Trophoblast cell (in vitro differentiated cells and primary cell): Measurements from ENCODE around the gene LCP2.

ENCODE experiments used
- DNase-seq, 2 donors: peaks; one replicate each; pipeline ENCODE4 v3.0.0-alpha.2; 2016
- H2AFZ ChIP-seq: 2 replicates; pipeline ENCODE4 v1.6.1; 2013; ENCODE audit warnings: low read length, moderate library complexity, mild to moderate bottlenecking; ENCODE audit not compliant: insufficient read depth, poor library complexity
- H2AK5ac ChIP-seq: 2 replicates; pipeline ENCODE4 v1.6.1; 2013; ENCODE audit warnings: mild to moderate bottlenecking, low read length
- H2BK120ac ChIP-seq: 2 replicates; pipeline ENCODE4 v1.6.1; 2013; ENCODE audit warnings: low read length, mild to moderate bottlenecking, moderate library complexity; ENCODE audit not compliant: insufficient read depth, poor library complexity
- H2BK12ac ChIP-seq: 2 replicates; pipeline ENCODE4 v1.6.1; 2013; ENCODE audit warnings: mild to moderate bottlenecking, low read length, moderate library complexity
- H2BK5ac ChIP-seq: 2 replicates; pipeline ENCODE4 v1.6.1; 2013; ENCODE audit warnings: low read length, low read depth, moderate library complexity, mild to moderate bottlenecking; ENCODE audit not compliant: poor library complexity
- H3K14ac ChIP-seq: 2 replicates; pipeline ENCODE4 v1.6.1; 2013; ENCODE audit warnings: mild to moderate bottlenecking, low read length
- H3K18ac ChIP-seq: 2 replicates; pipeline ENCODE4 v1.6.1; 2013; ENCODE audit warnings: mild to moderate bottlenecking, low read length
- H3K23ac ChIP-seq: 2 replicates; pipeline ENCODE4 v1.6.1; 2013; ENCODE audit warnings: low read length
- H3K27ac ChIP-seq: 2 replicates; pipeline ENCODE4 v1.5.1; 2013; ENCODE audit warnings: low read depth, mild to moderate bottlenecking, inconsistent platforms, low read length, moderate library complexity
- H3K27me3 ChIP-seq: 2 replicates; pipeline ENCODE4 v1.6.1; 2013; ENCODE audit warnings: inconsistent platforms, mild to moderate bottlenecking, low read length, moderate library complexity; ENCODE audit not compliant: insufficient read depth
- H3K36me3 ChIP-seq, 2 experiments: 1 replicate in 1 of 2; 2 replicates in 1 of 2; pipeline ENCODE4 v1.6.1; 2013; ENCODE audit warnings: low read length in 2 of 2, mild to moderate bottlenecking in 2 of 2, moderate library complexity in 1 of 2; ENCODE audit not compliant: insufficient read depth in 2 of 2, control insufficient read depth in 1 of 2
- H3K4ac ChIP-seq: 2 replicates; pipeline ENCODE4 v1.6.1; 2013; ENCODE audit warnings: low read depth, mild to moderate bottlenecking, low read length, moderate library complexity
- H3K4me1 ChIP-seq, 2 experiments: 1 replicate in 1 of 2; 2 replicates in 1 of 2; pipeline ENCODE4 v1.6.1; 2013; ENCODE audit warnings: low read length in 2 of 2, mild to moderate bottlenecking in 2 of 2, moderate library complexity in 1 of 2; ENCODE audit not compliant: insufficient read depth in 2 of 2, control insufficient read depth in 1 of 2
- H3K4me2 ChIP-seq: 2 replicates; pipeline ENCODE4 v1.6.1; 2013; ENCODE audit warnings: inconsistent platforms, mild to moderate bottlenecking, low read length, moderate library complexity
- H3K4me3 ChIP-seq: 2 replicates; pipeline ENCODE4 v1.5.1; 2013; ENCODE audit warnings: mild to moderate bottlenecking, low read depth, low read length, inconsistent platforms
- H3K79me1 ChIP-seq: one replicate; pipeline ENCODE4 v1.6.1; 2013; ENCODE audit warnings: low read length
- H3K79me2 ChIP-seq: 2 replicates; pipeline ENCODE4 v1.6.1; 2013; ENCODE audit warnings: low read length, mild to moderate bottlenecking; ENCODE audit not compliant: control insufficient read depth, insufficient read depth, poor library complexity
- H3K9ac ChIP-seq: 2 replicates; pipeline ENCODE4 v1.6.1; 2013; ENCODE audit warnings: mild to moderate bottlenecking, low read length
- H3K9me3 ChIP-seq: 2 replicates; pipeline ENCODE4 v1.6.1; 2013; ENCODE audit warnings: low read depth, mild to moderate bottlenecking, control low read depth, inconsistent platforms, low read length; ENCODE audit not compliant: insufficient read depth
- H4K12ac ChIP-seq: 2 replicates; pipeline ENCODE4 v1.6.1; 2013; ENCODE audit warnings: low read depth, mild to moderate bottlenecking, low read length, moderate library complexity
- H4K8ac ChIP-seq: 2 replicates; pipeline ENCODE4 v1.6.1; 2013; ENCODE audit warnings: low read depth, mild to moderate bottlenecking, low read length, moderate library complexity
- H4K91ac ChIP-seq: one replicate; pipeline ENCODE4 v1.6.1; 2013; ENCODE audit warnings: low read depth, mild to moderate bottlenecking, low read length, moderate library complexity
- WGBS: extraction: QIAGEN DNeasy Blood & Tissue Kit; methylation state at CpG from one replicate; pipeline ENCODE4 v1.1.7; 2013; ENCODE audit warnings: missing lambda C conversion rate; ENCODE audit not compliant: insufficient read length, insufficient coverage; ENCODE audit errors: extremely low coverage; 5-methylcytosine and 5-hydroxymethylcytosine counted together

The LCP2 gene

DNA sequence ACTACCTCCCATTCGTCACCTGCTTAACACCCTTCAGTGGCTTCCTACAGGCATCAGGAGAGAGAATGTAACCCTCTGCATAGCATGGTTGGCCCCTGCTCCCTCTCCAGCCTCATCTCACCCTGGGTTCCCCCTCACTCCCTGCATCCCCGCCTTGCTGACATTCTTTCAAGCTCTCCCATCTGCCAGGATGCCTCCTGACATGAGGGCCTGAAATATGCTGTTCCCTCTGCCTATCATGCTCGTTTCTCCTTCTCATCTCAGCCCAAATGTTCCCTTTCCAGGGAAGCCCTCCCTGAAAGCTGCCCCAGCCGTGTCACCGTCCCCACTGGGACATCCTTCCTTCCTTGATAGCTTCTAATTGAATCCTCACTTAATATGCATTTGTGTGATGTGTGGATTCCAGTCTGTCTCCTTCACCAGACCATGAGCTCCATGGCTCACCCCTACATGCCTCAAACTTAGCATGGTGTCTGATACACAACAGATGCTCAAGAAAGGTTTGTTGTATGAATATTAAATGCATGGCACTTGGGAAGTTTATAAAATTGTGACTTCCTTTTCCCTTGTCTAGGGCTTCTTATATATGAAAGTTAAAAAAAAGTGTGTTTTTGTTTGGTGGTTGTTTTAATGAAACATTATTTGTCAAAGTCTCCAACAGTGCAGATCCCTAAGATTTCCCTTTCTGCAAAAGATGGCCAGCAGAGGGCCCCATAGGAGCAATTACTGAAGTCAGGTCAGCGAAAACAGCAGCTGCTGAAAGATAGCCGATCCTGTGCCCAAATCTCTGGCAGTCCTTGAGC, 72.0 kb downstream of the LCP2 start:
- Histone ChIP-seq H2BK12ac (no peak overlapping the region), H3K79me2 (no peaks in the 10 kb centered on the region), H3K4me2 (no peak overlapping the region), H3K4me1 (no peaks in the 10 kb centered on the region), H4K8ac (no peak overlapping the region), H2AFZ (no peak overlapping the region), H4K91ac (no peak overlapping the region), H3K79me1 (no peaks in the 10 kb centered on the region), H3K14ac (no peak overlapping the region), H2AK5ac (no peak overlapping the region), H3K23ac (no peak overlapping the region), H3K9me3 (no peaks in the 10 kb centered on the region), H3K27me3 (no peaks in the 10 kb centered on the region), H3K4me3 (no peak overlapping the region), H2BK5ac (no peak overlapping the region), H3K27ac (no peak overlapping the region), H3K36me3 (no peaks in the 10 kb centered on the region), H3K4ac (no peak overlapping the region), H3K18ac (no peak overlapping the region), H3K9ac (no peak overlapping the region), H2BK120ac (no peak overlapping the region), H4K12ac (no peak overlapping the region)
- no CpG with 5 or more reads among the region's 7 CpGs for WGBS
- DNase-seq = peak; percentile 42 to 77

DNA sequence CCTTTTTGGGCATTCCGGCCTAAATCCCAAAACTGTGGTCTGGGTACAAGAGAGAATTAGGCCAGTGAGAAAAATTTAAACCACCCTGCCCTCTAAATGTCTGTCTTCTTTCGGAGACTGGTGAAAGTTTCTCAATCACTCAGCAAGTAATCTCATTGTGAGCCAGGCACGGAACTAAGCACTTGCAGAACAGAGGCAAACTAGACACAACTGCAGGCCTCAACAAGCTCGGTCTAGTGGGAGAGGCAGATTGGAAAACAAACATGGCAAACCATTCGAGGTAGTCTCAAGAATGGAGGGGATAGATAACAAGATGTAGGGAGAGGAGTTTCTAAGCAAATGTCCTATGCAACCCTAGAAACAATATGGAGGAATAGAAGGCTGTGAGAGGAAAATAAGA, 73.7 kb downstream of the LCP2 start:
- H2BK5ac ChIP-seq = no peak overlapping the region
- H3K27ac ChIP-seq = no peak overlapping the region
- H3K4me3 ChIP-seq = no peak overlapping the region
- no peak overlapping the region for H3K9ac ChIP-seq
- H3K4me2 ChIP-seq = no peak overlapping the region
- no peaks in the 10 kb centered on the region for H3K9me3 ChIP-seq
- no peak overlapping the region for H3K23ac ChIP-seq
- no peak overlapping the region for H3K14ac ChIP-seq
- peaks cover 2 to 5% of the 10 kb centered on the region in 2 experiments for H3K4me1 ChIP-seq
- no peak overlapping the region for H2AK5ac ChIP-seq
- no peak overlapping the region for H2AFZ ChIP-seq
- no peak overlapping the region for H3K4ac ChIP-seq
- H4K8ac ChIP-seq = no peak overlapping the region
- H3K79me1 ChIP-seq = no peaks in the 10 kb centered on the region
- H3K18ac ChIP-seq = no peak overlapping the region
- H3K79me2 ChIP-seq = no peaks in the 10 kb centered on the region
- no peak overlapping the region for H4K91ac ChIP-seq
- WGBS = no CpG with 5 or more reads among the region's 5 CpGs
- no peak overlapping the region for H2BK12ac ChIP-seq
- H3K36me3 ChIP-seq = no peaks in the 10 kb centered on the region
- no peak for DNase-seq
- no peaks in the 10 kb centered on the region for H3K27me3 ChIP-seq
- no peak overlapping the region for H4K12ac ChIP-seq
- H2BK120ac ChIP-seq = no peak overlapping the region

DNA sequence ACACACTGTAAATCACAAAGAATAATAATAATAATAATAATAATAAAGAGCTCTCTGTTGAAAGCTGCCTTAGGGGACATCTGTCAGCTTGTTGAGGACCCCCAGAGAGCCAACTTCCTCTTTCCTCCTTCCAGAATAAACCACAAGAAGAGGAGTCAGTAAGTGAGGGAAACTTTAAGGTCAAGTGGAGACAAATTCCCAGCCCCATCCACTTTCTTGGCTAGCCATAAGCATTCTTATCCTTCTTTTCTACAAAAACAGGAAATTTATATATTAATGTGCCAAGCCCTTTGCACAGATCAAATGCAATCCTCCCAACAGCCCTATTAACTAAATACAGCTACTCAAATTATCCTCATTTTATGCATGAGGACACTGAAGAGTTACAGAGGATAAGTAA, 74.2 kb downstream of the LCP2 start:
- no peak overlapping the region for H2AK5ac ChIP-seq
- no peak overlapping the region for H3K23ac ChIP-seq
- no peak overlapping the region for H2BK12ac ChIP-seq
- H3K27ac ChIP-seq = no peak overlapping the region
- no peak overlapping the region for H2AFZ ChIP-seq
- no peak overlapping the region for H4K8ac ChIP-seq
- no peak overlapping the region for H4K12ac ChIP-seq
- peaks cover 2 to 5% of the 10 kb centered on the region in 2 experiments for H3K4me1 ChIP-seq
- no peak for DNase-seq
- H3K9ac ChIP-seq = no peak overlapping the region
- no peaks in the 10 kb centered on the region for H3K79me2 ChIP-seq
- H3K14ac ChIP-seq = no peak overlapping the region
- H3K4ac ChIP-seq = no peak overlapping the region
- no peak overlapping the region for H2BK120ac ChIP-seq
- no peak overlapping the region for H4K91ac ChIP-seq
- no peaks in the 10 kb centered on the region for H3K36me3 ChIP-seq
- no peaks in the 10 kb centered on the region for H3K9me3 ChIP-seq
- no peaks in the 10 kb centered on the region for H3K27me3 ChIP-seq
- H3K4me2 ChIP-seq = no peak overlapping the region
- H2BK5ac ChIP-seq = no peak overlapping the region
- H3K4me3 ChIP-seq = no peak overlapping the region
- no peaks in the 10 kb centered on the region for H3K79me1 ChIP-seq
- no peak overlapping the region for H3K18ac ChIP-seq

DNA sequence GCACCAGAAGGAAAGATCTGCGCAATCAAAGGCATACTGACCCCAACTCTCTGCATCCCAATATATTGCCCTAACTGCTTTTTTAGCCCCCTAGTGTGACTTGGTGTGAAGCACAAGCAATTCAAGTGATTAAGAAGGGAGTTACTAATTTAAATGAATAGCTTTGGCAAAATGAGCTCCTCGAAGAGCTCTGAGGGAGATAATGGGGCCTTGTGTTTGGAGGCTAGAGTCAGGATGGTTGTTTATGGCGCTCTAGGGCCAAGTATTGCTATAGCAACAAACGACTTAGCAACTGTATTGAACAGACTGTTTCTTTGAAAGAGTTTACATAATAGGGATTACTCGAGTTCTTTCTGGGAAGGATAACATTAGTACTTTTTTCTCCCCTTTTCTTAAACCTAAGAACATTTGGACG, 76.2 kb downstream of the LCP2 start:
- no peak overlapping the region for H3K18ac ChIP-seq
- H3K4me1 ChIP-seq = peaks cover 2 to 5% of the 10 kb centered on the region in 2 experiments
- no peak overlapping the region for H3K4ac ChIP-seq
- no peak overlapping the region for H4K8ac ChIP-seq
- H2AK5ac ChIP-seq = no peak overlapping the region
- H3K27me3 ChIP-seq = no peaks in the 10 kb centered on the region
- H3K23ac ChIP-seq = no peak overlapping the region
- H3K27ac ChIP-seq = no peak overlapping the region
- H3K36me3 ChIP-seq = no peaks in the 10 kb centered on the region
- no peak for DNase-seq
- no peak overlapping the region for H2AFZ ChIP-seq
- no peaks in the 10 kb centered on the region for H3K9me3 ChIP-seq
- no peaks in the 10 kb centered on the region for H3K79me2 ChIP-seq
- H3K9ac ChIP-seq = no peak overlapping the region
- no peak overlapping the region for H3K4me3 ChIP-seq
- H3K4me2 ChIP-seq = no peak overlapping the region
- no peak overlapping the region for H3K14ac ChIP-seq
- H4K12ac ChIP-seq = no peak overlapping the region
- H2BK5ac ChIP-seq = no peak overlapping the region
- no peak overlapping the region for H2BK120ac ChIP-seq
- H4K91ac ChIP-seq = no peak overlapping the region
- no peak overlapping the region for H2BK12ac ChIP-seq
- no CpG with 5 or more reads among the region's 6 CpGs for WGBS
- H3K79me1 ChIP-seq = no peaks in the 10 kb centered on the region
